Anterior cingulate cortex (tissue), 58 donors: ENCODE measurements around the gene GAR1.
"Not testable (repeated sequence)": the region's sequence is repeated elsewhere in the genome, so short reads cannot be mapped to it uniquely, and the experiment has no call there.

Source experiments
- DNase-seq, 58 donors: peaks; one replicate each; lab custom pipeline; 2025; lab: John Stamatoyannopoulos, UW

The GAR1 gene

DNA sequence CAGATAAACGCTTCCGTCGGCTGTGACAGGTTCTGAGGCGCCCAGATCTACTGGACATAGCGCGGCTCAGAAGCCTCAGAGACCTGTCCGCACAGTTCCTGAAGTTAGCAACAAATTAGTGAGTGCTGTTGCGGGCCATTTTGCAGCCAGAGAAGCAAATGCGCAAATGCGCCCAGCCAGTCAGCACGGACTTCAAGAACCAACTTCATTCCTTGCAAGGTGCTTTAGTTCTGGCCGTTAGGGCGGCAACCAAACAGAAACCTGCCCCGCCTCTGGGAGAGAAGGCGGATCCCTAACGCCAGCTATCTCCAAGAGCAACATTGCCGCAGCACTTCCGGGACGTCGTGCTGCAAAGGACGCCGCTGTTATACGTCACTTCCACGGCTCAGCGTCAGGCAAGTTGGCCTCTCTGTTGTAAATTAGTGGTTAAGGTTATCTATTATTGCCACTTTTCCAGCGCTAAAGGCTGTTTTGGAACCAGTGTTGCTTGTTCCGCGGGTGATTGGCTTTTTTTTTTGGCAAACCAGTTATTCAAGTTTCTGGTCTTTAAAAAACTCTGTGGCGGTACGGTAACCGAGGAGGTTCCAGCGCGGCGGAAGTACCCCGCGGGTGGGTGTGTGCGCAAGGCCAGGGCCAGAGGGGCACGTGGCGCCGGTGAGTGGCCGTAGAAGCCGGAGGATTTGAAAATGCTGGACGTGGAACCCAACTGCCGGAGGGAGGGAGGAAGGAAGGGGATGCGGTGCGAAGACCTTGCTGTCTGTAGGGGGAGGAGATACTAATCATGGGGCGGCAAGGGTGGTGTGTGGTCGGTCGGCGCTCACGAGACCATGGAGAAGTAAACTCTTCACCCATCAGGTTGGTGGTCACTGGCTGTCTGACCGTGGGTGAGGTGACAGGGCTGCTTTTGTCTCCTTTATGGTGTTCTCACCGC, at the start of gene GAR1:
Gene GAR1, plus strand, starts transcription at position 612 of the 931 bp plus-strand sequence. CDS start 403 bp downstream, outside the sequence.
- DNase-seq = peak; percentile 20 to 92 (median 82)

DNA sequence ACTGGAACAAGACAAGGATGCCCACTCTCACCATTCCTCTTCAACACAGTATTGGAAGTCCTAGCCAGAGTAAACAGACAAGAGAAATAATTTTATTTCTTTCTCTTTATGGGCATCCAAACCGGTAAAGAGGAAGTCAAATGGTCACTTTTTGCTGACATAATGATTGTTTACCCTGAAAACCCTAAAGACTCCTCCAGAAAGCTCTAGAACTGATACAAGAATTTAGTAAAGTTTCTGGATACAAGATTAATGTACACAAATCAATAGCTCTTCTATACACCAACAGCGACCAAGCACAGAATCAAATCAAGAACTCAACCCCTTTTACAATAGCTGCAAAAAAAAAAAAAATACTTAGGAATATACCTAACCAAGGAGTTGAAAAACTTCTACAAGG, 33.5 kb upstream of the GAR1 start:
- DNase-seq = not testable (repeated sequence)

DNA sequence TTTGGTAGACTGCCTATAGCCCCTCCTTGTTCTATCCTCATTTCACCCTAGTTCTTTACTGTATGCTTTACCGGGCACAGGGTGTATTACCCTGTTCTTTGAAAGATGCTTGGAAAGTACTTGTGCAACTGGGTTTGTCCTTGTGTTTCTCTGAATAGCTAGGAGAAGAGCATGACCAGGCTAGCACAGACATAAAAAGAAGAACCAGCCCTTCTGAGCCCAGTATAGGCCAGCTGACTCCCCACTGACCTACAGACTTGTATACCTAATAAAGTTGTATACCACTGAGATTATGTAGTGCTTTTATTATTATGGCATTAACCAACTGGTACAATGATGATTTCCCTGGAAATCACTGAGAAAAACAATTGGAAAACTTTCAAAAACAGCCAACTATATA, 28.7 kb upstream of the GAR1 start:
- no peak for DNase-seq

DNA sequence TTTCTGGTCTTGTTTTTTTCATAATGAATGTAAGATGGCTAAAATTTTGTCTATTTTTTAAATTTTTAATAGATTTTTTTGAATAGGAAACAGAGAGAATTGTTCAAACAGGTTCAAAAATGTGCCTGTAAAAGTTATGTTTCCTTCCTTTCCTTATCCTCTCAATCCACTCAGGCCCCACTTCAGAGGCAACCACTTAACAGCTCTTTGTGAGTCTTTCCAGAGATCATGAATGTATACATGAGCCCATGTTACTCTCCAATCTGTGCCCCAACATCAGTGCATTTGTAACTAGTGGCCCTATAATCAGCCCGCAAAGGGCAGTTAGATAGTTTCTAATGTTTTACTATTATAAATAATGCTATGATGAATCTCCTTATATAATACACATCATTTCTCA, 27.8 kb upstream of the GAR1 start:
- no peak for DNase-seq

DNA sequence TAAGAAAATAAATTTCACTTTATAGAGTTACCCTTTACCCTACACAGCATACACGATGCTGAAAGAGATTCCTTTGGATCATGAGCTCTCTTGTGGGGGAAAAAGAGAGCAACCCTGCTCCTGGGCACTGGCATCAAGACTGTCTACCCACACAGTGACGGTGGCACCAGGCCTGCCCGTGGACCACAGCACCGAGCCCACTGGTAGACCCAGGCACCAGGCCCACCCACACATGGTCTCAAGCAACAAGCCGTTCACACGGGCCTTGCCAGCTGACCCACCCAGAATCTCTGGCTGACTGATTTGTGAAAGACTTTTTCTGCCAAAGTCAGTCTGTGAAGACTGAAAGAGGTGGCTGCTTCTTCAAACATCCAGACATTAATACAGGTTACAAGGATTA, 20.5 kb upstream of the GAR1 start:
- DNase-seq = no peak

DNA sequence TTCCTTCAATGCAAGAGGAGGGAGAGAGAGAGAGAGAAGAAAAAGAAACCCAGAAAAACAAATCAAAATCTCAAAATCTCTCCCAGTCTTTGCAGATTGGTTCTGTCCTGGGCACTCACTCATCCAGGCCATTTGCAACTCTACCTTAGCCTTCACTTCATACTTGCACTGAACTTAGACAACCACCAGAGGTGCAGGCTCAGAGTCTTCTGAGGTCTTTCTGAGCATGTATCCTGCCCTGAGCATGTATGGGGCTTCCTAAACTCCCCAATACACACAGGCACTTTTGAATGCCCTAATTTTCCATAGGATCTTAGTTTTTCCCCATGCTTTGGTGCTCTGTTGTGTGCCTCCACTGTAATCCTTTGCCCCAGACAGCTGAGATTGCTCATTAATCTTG, 16.7 kb upstream of the GAR1 start:
- DNase-seq = no peak

DNA sequence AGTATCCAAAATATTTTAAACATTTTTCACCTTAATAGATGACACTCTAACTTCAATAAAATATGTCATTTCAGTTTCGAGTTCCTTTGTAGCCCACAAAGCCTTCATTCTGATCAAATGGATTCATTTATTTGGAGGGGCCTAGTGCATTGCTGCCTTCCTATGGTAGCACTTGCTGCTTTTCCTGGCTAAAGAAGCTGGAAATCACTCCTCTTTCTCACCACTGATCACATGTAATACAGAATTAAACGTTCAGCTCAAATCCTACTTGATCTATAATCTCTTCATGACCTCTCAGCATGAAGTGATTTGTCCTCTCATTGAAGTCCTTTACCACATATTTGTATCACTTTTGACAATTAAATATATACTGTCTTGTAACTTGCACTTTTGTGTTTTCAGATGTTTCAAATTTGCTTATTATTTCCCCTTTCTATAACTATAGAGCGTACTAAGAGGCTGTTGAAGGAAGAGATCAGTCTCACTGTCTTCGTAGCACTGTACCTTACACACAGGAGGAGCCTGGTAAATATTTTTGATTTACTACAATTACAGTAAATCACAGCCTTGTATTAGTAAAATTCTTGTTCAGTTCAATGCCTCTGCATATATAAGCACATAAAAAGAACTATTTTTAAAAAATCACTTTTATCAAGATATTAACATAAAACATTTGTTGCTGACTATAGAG, 14.3 kb upstream of the GAR1 start:
- no peak for DNase-seq

DNA sequence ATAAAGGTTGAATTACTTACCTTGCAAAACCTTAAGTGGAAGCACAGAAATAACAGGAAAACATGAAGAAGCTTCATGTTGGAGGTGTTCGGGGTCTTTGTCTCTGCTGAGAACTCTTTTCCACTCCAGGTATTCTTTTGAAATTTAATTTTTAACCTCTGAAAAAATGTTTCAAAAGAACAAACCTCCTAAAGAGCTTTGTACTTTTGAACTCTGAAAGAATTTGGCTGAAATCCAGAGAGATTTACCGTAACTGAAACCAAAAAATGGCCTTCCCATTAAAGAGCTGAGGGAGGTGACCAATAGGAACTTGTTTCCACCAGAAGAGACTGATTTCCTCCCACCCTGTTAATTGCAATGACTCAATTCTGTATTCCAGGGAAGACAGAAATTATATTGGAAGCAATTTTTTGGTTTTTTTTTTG, 13.7 kb upstream of the GAR1 start, which contains the start of gene CFI:
Gene CFI, minus strand, starts transcription at position 105 of the 425 bp plus-strand sequence. Its CDS starts 28 bp downstream, at position 77.
- no peak for DNase-seq

DNA sequence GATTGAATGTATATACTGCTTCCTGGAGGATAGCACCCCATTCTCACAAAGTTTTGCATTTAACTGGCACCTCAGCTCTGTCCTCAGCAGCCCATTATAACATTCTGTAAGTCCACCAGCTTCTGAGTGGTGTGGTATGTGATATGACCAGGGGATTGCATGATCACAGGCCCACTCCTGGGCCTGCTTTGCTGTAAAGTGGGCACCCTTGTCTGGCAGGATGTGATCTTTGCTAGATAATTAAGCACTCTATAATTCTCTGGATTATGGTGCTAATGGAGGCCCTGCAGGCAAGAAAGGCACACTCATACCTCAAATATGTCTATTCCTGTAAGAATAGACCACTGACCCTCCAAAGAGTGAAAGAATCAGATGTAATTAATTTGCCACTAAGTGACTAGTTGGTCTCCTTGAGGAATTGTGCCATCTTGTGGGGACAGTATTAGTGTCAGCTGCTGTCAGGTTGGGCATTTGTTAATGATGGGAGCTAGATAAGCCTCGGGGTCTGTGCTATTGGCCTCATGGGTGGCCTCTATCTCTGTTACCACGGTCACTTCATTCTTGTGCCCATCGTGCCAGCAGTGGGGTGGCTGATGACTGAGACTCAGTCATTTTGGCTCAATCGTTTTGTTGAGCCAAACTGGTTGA, 11.5 kb upstream of the GAR1 start:
- peak in 4 of 58 donors; percentile 0 to 2 (median 0) for DNase-seq

DNA sequence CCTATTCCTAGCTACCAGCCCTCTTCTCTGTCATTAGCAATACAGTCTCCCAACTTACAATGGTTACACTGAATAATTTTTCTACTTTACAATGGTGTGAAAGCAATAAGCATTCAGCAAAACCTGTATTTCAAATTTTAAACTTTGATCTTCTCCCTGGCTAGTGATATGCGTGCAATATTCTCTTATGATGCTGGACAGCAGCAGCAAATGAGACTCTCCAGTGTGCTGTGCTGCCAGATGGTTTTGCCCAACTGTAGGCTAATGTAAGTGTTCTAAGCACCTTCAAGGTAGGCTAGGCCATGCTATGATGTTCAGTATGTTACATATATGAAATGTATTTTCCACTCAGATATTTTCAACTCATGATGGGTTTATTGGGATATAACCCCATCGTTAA, 5.9 kb upstream of the GAR1 start:
- no peak for DNase-seq

DNA sequence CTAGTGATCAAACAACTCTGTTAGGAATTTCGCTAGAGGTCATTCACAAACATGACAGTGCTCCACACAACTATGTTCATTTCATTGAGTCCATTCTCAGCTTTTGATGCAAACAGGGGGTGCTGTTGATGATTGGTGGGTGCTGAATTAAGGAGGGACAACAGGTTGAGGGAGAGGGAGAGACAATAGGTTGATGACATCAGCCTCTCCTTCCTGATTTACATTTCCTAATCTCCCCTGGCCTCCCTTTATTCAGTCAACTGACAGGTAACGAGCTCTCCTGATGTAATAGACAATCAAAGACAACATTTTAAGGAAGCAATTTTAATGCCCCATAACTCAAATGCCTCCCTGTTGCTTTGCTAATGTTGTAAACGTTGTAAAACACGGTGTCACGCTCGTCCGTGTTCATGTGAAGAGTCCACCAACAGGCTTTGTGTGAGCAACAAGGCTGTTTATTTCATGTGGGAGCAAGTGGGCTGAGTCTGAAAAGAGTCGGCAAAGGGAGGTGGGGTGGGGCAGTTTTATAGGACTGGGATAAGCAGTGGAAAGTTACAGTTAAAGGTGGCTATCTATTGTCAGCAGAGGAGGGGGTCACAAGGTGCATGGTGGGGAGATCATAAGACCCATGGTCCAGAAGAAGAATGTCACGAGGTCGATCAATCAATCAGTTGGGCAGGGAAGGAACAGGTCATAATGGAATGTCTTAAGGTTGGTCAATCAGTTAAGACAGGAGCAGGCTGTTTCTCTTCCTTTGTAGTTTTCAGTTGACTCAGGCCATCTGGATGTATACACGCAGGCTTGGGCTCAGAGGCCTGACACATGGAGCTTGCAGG, 4.8 kb upstream of the GAR1 start:
- no peak for DNase-seq

DNA sequence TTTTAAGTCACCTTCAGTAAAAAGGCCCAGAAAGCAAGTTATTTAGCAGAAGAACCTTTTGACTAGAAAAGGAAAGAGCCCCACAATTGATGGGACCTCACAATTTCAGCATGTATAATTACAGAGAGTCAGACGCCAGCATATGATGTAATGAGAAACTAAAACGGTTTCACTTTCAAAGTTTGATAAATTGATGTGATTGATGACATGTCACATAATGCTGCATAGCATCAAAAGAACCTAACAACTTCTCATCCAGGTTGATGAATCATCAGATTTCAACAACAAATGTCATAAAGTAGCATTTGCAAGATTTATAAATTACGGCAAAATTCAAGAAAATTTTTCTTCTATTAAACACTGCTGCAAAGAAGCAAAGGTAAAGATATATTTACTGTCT, 3.9 kb upstream of the GAR1 start:
- no peak for DNase-seq

DNA sequence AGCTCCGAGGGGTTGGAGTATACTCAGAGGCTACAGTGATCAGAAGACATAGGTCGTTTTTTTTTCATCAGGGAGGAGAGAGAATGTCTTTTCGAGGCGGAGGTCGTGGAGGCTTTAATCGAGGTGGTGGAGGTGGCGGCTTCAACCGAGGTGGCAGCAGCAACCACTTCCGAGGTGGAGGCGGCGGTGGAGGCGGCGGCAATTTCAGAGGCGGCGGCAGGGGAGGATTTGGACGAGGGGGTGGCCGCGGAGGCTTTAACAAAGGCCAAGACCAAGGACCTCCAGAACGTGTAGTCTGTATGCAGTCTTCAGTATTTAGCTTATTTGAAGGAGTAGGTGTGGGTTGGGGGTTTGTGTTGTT, 500 bp downstream of the GAR1 start:
- DNase-seq = peak in 5 of 58 donors; percentile 1 to 24 (median 16)

DNA sequence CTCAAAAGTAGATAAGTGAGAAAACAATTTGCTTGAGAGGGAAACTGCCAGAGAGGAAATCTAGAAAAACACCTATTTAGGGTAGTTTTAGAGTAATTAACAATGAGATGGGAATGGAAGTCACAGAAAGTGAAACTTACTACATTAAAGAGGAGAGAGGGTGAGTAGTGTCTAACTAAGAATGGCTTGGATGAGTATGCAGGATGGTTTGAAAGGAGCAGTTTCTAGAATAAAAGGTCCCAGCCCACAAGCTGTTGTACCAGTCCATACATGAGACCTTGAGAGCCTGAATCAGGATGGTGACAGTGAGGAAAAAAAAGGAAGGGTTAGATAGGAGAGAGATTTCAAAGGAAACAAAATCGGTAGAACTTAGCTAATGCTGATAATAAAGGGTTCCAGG, 1.3 kb downstream of the GAR1 start:
- DNase-seq = no peak

DNA sequence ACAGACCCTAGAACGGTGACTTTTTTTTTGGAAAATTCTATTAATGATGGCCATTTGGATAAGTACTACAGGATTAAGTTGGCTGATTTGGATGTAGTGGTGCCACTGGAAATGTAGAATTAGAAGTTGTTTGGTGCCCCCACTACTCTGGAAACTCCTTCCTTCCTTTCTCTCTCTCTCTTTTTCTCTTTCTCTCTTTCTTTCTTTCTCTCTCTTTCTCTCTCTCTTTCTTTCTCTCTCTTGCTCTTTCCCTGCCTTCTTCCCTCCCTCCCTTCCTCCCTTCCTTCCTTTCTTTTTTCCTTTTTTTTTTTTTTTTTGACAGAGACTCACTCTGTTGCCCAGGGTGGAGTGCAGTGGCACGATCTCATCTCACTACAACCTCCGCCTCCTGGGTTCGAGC, 2.7 kb downstream of the GAR1 start:
- no peak for DNase-seq

DNA sequence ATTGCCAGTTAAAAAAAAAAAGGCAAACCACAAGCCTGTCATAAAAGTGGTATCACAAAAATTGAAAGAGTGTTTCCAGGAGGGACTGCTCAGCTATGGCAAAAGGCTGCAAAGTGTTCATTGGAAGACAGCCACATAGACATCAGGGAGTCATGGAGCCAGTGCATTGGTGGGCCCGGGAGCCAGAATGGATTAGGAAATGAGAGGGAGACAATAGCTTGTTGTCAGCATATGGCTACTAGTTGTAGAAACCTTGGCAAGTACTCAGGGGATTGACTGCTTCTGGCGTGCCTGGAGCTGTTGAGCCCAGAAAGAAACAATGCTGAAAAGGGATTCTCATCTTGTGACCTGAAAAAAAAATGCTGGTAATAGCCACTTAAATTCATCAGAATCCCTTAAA, 5.0 kb downstream of the GAR1 start:
- DNase-seq = peak in 22 of 58 donors; percentile 1 to 31 (median 10)

DNA sequence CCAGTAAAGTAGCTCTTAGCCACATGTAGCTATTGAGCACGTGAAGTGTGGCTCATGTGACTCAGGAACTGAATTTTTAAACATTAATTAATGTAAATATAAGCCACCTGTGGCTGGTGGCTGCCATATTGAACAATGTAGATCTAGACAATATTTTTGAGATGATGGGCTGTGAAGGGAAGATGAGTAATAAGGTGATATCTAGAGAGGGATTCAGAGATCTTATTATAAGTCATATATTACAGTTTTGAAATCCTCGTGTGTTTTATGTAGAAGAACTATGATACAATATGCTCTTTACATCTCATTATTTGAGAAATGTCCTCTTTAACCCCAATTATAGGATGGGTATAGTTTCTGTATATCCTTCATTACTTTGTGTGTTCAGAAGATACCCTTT, 5.6 kb downstream of the GAR1 start:
- DNase-seq = no peak

DNA sequence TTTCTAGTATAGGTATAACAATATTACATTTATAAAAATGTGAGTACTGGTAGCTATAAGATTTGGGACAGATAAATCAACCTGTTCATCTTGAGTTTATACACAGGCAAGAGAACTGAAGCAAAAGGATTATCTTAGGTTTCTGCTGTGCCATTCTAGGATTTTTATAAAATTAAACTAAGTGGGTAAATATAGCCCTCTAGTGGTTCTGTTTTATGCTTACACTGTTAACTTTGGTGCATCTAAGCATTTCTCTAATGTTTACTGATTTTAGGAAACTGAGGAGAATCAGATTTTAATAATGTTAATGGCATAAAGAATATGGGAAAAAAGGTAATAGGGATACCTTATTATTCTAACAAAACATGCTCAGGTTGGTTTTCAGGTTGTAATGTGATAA, 11.2 kb downstream of the GAR1 start:
- DNase-seq = no peak

DNA sequence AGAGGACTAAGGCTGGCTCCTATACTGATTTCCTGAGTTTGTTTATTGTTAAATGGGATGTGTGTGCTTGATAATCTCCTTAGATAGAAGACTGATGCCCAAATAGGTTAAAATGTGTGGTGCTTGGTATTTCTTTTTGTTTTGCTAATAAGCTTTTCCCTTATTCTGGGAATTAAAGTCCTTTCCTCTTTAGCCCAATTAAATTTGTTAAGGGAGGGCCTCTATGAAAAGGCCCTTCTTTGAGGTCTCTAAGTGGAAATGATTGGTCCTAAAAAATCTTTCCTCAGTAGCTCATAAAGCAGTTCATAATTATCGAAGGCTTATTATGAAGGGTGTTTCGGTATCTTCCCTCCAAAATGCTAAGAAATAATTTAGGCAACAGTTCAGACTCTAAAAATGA, 12.1 kb downstream of the GAR1 start, which contains the start of gene RRH:
Gene RRH, plus strand, starts transcription at position 301 of the 400 bp plus-strand sequence. Its CDS starts 56 bp downstream, at position 357.
- no peak for DNase-seq

DNA sequence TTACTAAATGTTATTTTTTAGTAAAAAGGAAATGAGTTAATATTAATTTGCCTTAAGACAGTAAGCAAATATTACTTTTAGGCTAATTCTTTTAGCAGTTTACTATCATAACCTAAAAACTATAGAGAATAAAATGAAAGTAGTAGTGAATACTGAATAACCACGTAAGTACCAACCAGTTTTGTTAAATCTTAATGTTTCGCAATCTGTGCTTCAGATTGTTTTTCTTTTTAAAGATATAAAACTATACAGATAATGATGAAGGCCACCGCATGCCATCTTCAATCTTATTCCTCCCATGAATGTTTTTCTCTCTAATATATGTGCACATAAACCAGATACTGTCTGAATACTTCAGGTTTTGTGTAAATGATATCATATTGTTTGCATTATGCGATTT, 18.2 kb downstream of the GAR1 start:
- DNase-seq = no peak
